ENCODE data around the gene TMTC1.

TMTC1 gene

GRCh38 chr12:29796823-29797263 is 13.1 kb upstream of the TMTC1 start:
- H3K27me3 ChIP-seq (ENCODE audit: low read depth, low read length): no peaks in the 10 kb centered on the region
- peaks cover 0 to 10% of the 10 kb centered on the region in 2 donors for H3K4me1 ChIP-seq (ENCODE audit: control insufficient read depth in 1 of 2, insufficient read depth in 2 of 2, low read length in 2 of 2)
- no peak overlapping the region for H3K27ac ChIP-seq (ENCODE audit: low read length)
- no peak overlapping the region for H3K4me3 ChIP-seq (ENCODE audit: low read depth in 1 of 2, low read length in 2 of 2)
- H3K36me3 ChIP-seq (ENCODE audit: control insufficient read depth in 1 of 2, insufficient read depth in 2 of 2, low read length in 2 of 2): no peaks in the 10 kb centered on the region
- no peaks in the 10 kb centered on the region for H3K9me3 ChIP-seq (ENCODE audit: control insufficient read depth in 1 of 2, low read length in 2 of 2)

GRCh38 chr12:29795715-29796114 is 12.0 kb upstream of the TMTC1 start:
- no peak overlapping the region for H3K27ac ChIP-seq (ENCODE audit: low read length)

GRCh38 chr12:29794862-29795261 is 11.1 kb upstream of the TMTC1 start:
- Histone ChIP-seq H3K27ac (ENCODE audit: low read length) (no peak overlapping the region), H3K36me3 (ENCODE audit: control insufficient read depth in 1 of 2, insufficient read depth in 2 of 2, low read length in 2 of 2) (no peaks in the 10 kb centered on the region), H3K4me3 (ENCODE audit: low read depth in 1 of 2, low read length in 2 of 2) (no peak overlapping the region), H3K27me3 (ENCODE audit: low read depth, low read length) (no peaks in the 10 kb centered on the region), H3K9me3 (ENCODE audit: control insufficient read depth in 1 of 2, low read length in 2 of 2) (no peaks in the 10 kb centered on the region), H3K4me1 (ENCODE audit: control insufficient read depth in 1 of 2, insufficient read depth in 2 of 2, low read length in 2 of 2) (peaks cover 0 to 10% of the 10 kb centered on the region in 2 donors)

More at GRCh38 chr12:29795715-29796114, 12.0 kb upstream of the TMTC1 start:
- peaks cover 0 to 10% of the 10 kb centered on the region in 2 donors for H3K4me1 ChIP-seq (ENCODE audit: control insufficient read depth in 1 of 2, insufficient read depth in 2 of 2, low read length in 2 of 2)
- no peak overlapping the region for H3K4me3 ChIP-seq (ENCODE audit: low read depth in 1 of 2, low read length in 2 of 2)
- no peaks in the 10 kb centered on the region for H3K27me3 ChIP-seq (ENCODE audit: low read depth, low read length)
- H3K9me3 ChIP-seq (ENCODE audit: control insufficient read depth in 1 of 2, low read length in 2 of 2): no peaks in the 10 kb centered on the region
- H3K36me3 ChIP-seq (ENCODE audit: control insufficient read depth in 1 of 2, insufficient read depth in 2 of 2, low read length in 2 of 2): no peaks in the 10 kb centered on the region

DNA sequence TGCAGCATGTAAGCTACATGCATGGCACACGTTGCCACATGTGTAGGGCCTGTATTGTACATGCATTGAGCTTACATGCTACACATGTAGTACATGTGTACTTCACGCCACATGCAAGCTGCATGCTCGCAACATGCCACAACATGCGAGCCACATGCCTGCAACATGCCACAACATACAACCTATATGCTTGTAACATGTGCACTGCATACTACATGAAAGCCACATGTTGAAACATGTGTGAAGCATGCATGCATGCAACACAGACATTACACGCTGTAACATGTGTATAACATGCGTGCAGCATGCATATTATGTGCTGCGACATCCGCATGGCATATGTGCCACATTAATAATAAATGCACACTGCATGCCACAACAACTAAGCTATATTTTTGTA is 9.1 kb upstream of the TMTC1 start:
- Histone ChIP-seq H3K27ac (ENCODE audit: low read length) (no peak overlapping the region), H3K4me3 (ENCODE audit: low read depth in 1 of 2, low read length in 2 of 2) (no peak overlapping the region), H3K4me1 (ENCODE audit: control insufficient read depth in 1 of 2, insufficient read depth in 2 of 2, low read length in 2 of 2) (peaks cover 0 to 10% of the 10 kb centered on the region in 2 donors), H3K36me3 (ENCODE audit: control insufficient read depth in 1 of 2, insufficient read depth in 2 of 2, low read length in 2 of 2) (no peaks in the 10 kb centered on the region), H3K9me3 (ENCODE audit: control insufficient read depth in 1 of 2, low read length in 2 of 2) (no peaks in the 10 kb centered on the region), H3K27me3 (ENCODE audit: low read depth, low read length) (no peaks in the 10 kb centered on the region)

GRCh38 chr12:29792132-29792531 is 8.4 kb upstream of the TMTC1 start:
- Histone ChIP-seq H3K27me3 (ENCODE audit: low read depth, low read length) (no peaks in the 10 kb centered on the region), H3K27ac (ENCODE audit: low read length) (no peak overlapping the region), H3K9me3 (ENCODE audit: control insufficient read depth in 1 of 2, low read length in 2 of 2) (no peaks in the 10 kb centered on the region), H3K36me3 (ENCODE audit: control insufficient read depth in 1 of 2, insufficient read depth in 2 of 2, low read length in 2 of 2) (no peaks in the 10 kb centered on the region), H3K4me3 (ENCODE audit: low read depth in 1 of 2, low read length in 2 of 2) (no peak overlapping the region), H3K4me1 (ENCODE audit: control insufficient read depth in 1 of 2, insufficient read depth in 2 of 2, low read length in 2 of 2) (peaks cover 0 to 10% of the 10 kb centered on the region in 2 donors)

DNA sequence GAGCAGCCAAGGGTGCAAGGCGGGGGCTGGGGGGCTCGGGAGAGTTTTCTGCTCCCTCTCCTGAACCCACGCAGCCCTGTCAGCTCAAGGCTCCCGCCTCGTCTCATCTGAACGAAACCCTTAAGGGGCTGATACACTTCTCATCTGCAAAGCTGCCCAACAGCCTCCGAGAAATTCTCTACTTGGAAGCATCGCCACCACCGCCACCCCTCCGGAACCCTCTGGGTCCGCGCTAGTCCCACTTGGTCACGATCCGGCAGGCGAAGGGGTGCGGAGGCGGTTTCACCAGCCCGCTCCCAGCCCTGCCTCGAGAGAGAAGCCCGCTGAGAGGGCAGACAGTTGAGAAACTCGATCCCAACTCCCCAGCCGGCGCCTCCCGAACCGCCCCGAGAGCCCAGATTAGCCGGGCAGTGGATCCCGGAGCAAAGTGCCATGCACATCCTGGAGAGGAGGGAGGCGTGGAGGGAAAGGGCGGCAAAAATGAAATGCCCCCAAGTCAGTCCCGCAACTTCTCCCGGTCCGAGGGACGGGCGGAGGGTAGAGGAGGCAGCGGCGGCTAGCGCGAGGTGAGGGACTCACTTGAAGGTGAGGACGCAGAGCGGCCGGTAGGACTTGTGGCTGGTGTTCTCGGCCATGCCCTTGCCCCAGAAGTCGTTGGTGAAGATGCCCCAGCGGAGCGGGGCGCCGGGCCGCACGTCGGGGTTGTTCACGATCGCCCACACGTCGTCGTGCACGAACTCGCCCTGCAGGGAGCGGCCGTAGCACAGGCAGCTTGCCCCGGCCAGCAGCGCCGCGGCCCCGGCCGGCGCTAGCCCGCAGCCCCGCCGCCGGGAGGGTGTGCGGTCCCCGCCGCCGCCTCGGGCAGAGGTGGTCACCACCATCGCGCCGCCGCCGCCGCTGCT is 620 bp downstream of the TMTC1 start:
- peak overlapping the region; percentile 70 for H3K27ac ChIP-seq (ENCODE audit: low read length)
- H3K4me1 ChIP-seq (ENCODE audit: control insufficient read depth in 1 of 2, insufficient read depth in 2 of 2, low read length in 2 of 2): peaks cover 0 to 17% of the 10 kb centered on the region in 2 donors
- H3K27me3 ChIP-seq (ENCODE audit: low read depth, low read length): no peaks in the 10 kb centered on the region
- H3K9me3 ChIP-seq (ENCODE audit: control insufficient read depth in 1 of 2, low read length in 2 of 2): no peaks in the 10 kb centered on the region
- peak overlapping the region; percentile 70 to 89 for H3K4me3 ChIP-seq (ENCODE audit: low read depth in 1 of 2, low read length in 2 of 2)
- H3K36me3 ChIP-seq (ENCODE audit: control insufficient read depth in 1 of 2, insufficient read depth in 2 of 2, low read length in 2 of 2): no peaks in the 10 kb centered on the region

DNA sequence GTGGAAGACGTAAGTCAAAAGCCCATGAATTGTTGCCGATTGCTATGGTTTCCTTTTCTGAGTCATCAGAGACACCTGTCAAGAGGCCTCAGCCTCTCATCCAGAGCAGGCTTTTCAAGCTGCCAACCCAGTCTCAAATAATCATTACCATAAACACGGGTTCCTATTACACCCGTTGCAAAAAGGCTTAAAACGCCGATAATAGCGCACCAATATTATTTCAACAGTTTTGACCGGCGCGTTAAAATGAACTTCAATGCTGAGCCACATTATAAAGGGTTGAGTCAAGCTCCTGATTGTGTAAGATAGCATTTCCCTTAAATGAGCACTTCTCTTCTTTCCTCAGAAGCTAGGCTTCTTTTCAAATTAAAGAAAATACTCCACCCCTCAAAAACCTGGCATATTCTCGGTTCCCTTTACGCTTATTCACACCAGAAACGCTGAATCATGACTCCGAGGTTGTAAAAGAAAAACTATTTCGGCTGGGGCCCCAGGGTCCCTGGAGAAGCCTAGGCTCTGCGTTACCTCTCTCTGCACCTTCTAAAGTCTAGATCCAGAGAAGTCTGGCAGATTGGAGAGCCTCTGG is 1.4 kb downstream of the TMTC1 start:
- Histone ChIP-seq H3K9me3 (ENCODE audit: control insufficient read depth in 1 of 2, low read length in 2 of 2) (no peaks in the 10 kb centered on the region), H3K36me3 (ENCODE audit: control insufficient read depth in 1 of 2, insufficient read depth in 2 of 2, low read length in 2 of 2) (no peaks in the 10 kb centered on the region), H3K27me3 (ENCODE audit: low read depth, low read length) (no peaks in the 10 kb centered on the region), H3K27ac (ENCODE audit: low read length) (peak overlapping the region; percentile 70), H3K4me1 (ENCODE audit: control insufficient read depth in 1 of 2, insufficient read depth in 2 of 2, low read length in 2 of 2) (peaks cover 0 to 22% of the 10 kb centered on the region in 2 donors), H3K4me3 (ENCODE audit: low read depth in 1 of 2, low read length in 2 of 2) (peak overlapping the region; percentile 70 to 89)

- Histone ChIP-seq H3K27ac (ENCODE audit: low read length) (peak overlapping the region; percentile 70), H3K36me3 (ENCODE audit: control insufficient read depth in 1 of 2, insufficient read depth in 2 of 2, low read length in 2 of 2) (no peaks in the 10 kb centered on the region), H3K4me3 (ENCODE audit: low read depth in 1 of 2, low read length in 2 of 2) (peak overlapping the region; percentile 70 to 89), H3K4me1 (ENCODE audit: control insufficient read depth in 1 of 2, insufficient read depth in 2 of 2, low read length in 2 of 2) (peaks cover 0 to 22% of the 10 kb centered on the region in 2 donors), H3K9me3 (ENCODE audit: control insufficient read depth in 1 of 2, low read length in 2 of 2) (no peaks in the 10 kb centered on the region), H3K27me3 (ENCODE audit: low read depth, low read length) (no peaks in the 10 kb centered on the region)
These were observed 2.0 kb downstream of the TMTC1 start for GRCh38 chr12:29781705-29782266.

- peaks cover 0 to 22% of the 10 kb centered on the region in 2 donors for H3K4me1 ChIP-seq (ENCODE audit: control insufficient read depth in 1 of 2, insufficient read depth in 2 of 2, low read length in 2 of 2)
- H3K9me3 ChIP-seq (ENCODE audit: control insufficient read depth in 1 of 2, low read length in 2 of 2): no peaks in the 10 kb centered on the region
- H3K4me3 ChIP-seq (ENCODE audit: low read depth in 1 of 2, low read length in 2 of 2): peak overlapping the region; percentile 17 to 89
- H3K27ac ChIP-seq (ENCODE audit: low read length): no peak overlapping the region
- no peaks in the 10 kb centered on the region for H3K27me3 ChIP-seq (ENCODE audit: low read depth, low read length)
- no peaks in the 10 kb centered on the region for H3K36me3 ChIP-seq (ENCODE audit: control insufficient read depth in 1 of 2, insufficient read depth in 2 of 2, low read length in 2 of 2)
These were observed 2.6 kb downstream of the TMTC1 start for GRCh38 chr12:29781188-29781587.

GRCh38 chr12:29780084-29780483 is 3.7 kb downstream of the TMTC1 start:
- H3K4me3 ChIP-seq (ENCODE audit: low read depth in 1 of 2, low read length in 2 of 2): no peak overlapping the region
- no peaks in the 10 kb centered on the region for H3K36me3 ChIP-seq (ENCODE audit: control insufficient read depth in 1 of 2, insufficient read depth in 2 of 2, low read length in 2 of 2)
- H3K27ac ChIP-seq (ENCODE audit: low read length): no peak overlapping the region
- no peaks in the 10 kb centered on the region for H3K27me3 ChIP-seq (ENCODE audit: low read depth, low read length)
- peaks cover 0 to 2% of the 10 kb centered on the region in 2 donors for H3K9me3 ChIP-seq (ENCODE audit: control insufficient read depth in 1 of 2, low read length in 2 of 2)
- H3K4me1 ChIP-seq (ENCODE audit: control insufficient read depth in 1 of 2, insufficient read depth in 2 of 2, low read length in 2 of 2): peaks cover 0 to 22% of the 10 kb centered on the region in 2 donors

GRCh38 chr12:29778531-29778930 is 5.2 kb downstream of the TMTC1 start:
- Histone ChIP-seq H3K4me3 (ENCODE audit: low read depth in 1 of 2, low read length in 2 of 2) (no peak overlapping the region), H3K27ac (ENCODE audit: low read length) (no peak overlapping the region), H3K36me3 (ENCODE audit: control insufficient read depth in 1 of 2, insufficient read depth in 2 of 2, low read length in 2 of 2) (no peaks in the 10 kb centered on the region), H3K27me3 (ENCODE audit: low read depth, low read length) (no peaks in the 10 kb centered on the region), H3K4me1 (ENCODE audit: control insufficient read depth in 1 of 2, insufficient read depth in 2 of 2, low read length in 2 of 2) (peaks cover 0 to 22% of the 10 kb centered on the region in 2 donors), H3K9me3 (ENCODE audit: control insufficient read depth in 1 of 2, low read length in 2 of 2) (peaks cover 0 to 2% of the 10 kb centered on the region in 2 donors)

Data from muscle layer of duodenum (tissue), 2 donors.